Mesendoderm (in vitro differentiated cells): ENCODE results near the gene C12orf50.

Source experiments
- DNase-seq: peaks from one replicate; pipeline ENCODE4 v3.0.0; 2013
- H2AK5ac ChIP-seq: 2 replicates; pipeline ENCODE4 v1.6.1; 2013; ENCODE audit warnings: low read length, inconsistent platforms
- H2BK120ac ChIP-seq: 2 replicates; pipeline ENCODE4 v1.6.1; 2013; ENCODE audit warnings: low read depth, mild to moderate bottlenecking, low read length, moderate library complexity, mixed read lengths
- H2BK15ac ChIP-seq: replicated peaks from 2 replicates; pipeline ENCODE4 v1.6.1; 2013; ENCODE audit warnings: low read depth, mild to moderate bottlenecking, moderate library complexity
- H2BK5ac ChIP-seq: 2 replicates; pipeline ENCODE4 v1.6.1; 2013; ENCODE audit warnings: low read length, inconsistent platforms
- H3K18ac ChIP-seq: 2 replicates; pipeline ENCODE4 v1.6.1; 2013; ENCODE audit warnings: mild to moderate bottlenecking, low read length, mixed read lengths
- H3K23ac ChIP-seq: one replicate; pipeline ENCODE4 v1.6.1; 2013; ENCODE audit warnings: low read length
- H3K27ac ChIP-seq: 2 replicates; pipeline ENCODE4 v1.5.1; 2013; ENCODE audit warnings: low read depth, mild to moderate bottlenecking, inconsistent platforms, low read length, moderate library complexity
- H3K27me3 ChIP-seq: 2 replicates; pipeline ENCODE4 v1.6.1; 2013; ENCODE audit warnings: low read length, control low read depth, mild to moderate bottlenecking, inconsistent platforms; ENCODE audit not compliant: insufficient read depth, poor library complexity
- H3K36me3 ChIP-seq: 2 replicates; pipeline ENCODE4 v1.6.1; 2013; ENCODE audit warnings: low read length, inconsistent platforms; ENCODE audit not compliant: control insufficient read depth, insufficient read depth
- H3K4ac ChIP-seq: one replicate; pipeline ENCODE4 v1.6.1; 2013; ENCODE audit warnings: low read depth, mild to moderate bottlenecking, low read length, moderate library complexity
- H3K4me1 ChIP-seq: 2 replicates; pipeline ENCODE4 v1.6.1; 2013; ENCODE audit warnings: low read depth, low read length, inconsistent platforms; ENCODE audit not compliant: control insufficient read depth
- H3K4me2 ChIP-seq: 2 replicates; pipeline ENCODE4 v1.6.1; 2013; ENCODE audit warnings: low read length
- H3K4me3 ChIP-seq: 2 replicates; pipeline ENCODE4 v1.5.1; 2013; ENCODE audit warnings: mild to moderate bottlenecking, low read length
- H3K56ac ChIP-seq: one replicate; pipeline ENCODE4 v1.6.1; 2013; ENCODE audit warnings: low read length
- H3K79me1 ChIP-seq: 2 replicates; pipeline ENCODE4 v1.6.1; 2013; ENCODE audit warnings: low read length, inconsistent platforms
- H3K79me2 ChIP-seq: 2 replicates; pipeline ENCODE4 v1.6.1; 2013; ENCODE audit warnings: mild to moderate bottlenecking, low read length; ENCODE audit not compliant: control insufficient read depth, insufficient read depth
- H3K9ac ChIP-seq: 2 replicates; pipeline ENCODE4 v1.6.1; 2013; ENCODE audit warnings: low read length, inconsistent platforms
- H4K5ac ChIP-seq: one replicate; pipeline ENCODE4 v1.6.1; 2013; ENCODE audit warnings: low read length
- H4K8ac ChIP-seq: one replicate; pipeline ENCODE4 v1.6.1; 2013; ENCODE audit warnings: low read depth, mild to moderate bottlenecking, control low read depth, low read length, moderate library complexity
- WGBS: extraction: QIAGEN DNeasy Blood & Tissue Kit; methylation state at CpG from one replicate; pipeline ENCODE4 v1.1.7; 2013; ENCODE audit warnings: low lambda C conversion rate, missing lambda C conversion rate; ENCODE audit not compliant: insufficient coverage; ENCODE audit errors: extremely low coverage; 5-methylcytosine and 5-hydroxymethylcytosine counted together

C12orf50 gene

GRCh38 chr12:88017964-88018363 is 11.2 kb downstream of the C12orf50 start:
- no peak overlapping the region for H4K8ac ChIP-seq
- no peaks in the 10 kb centered on the region for H3K79me2 ChIP-seq
- no peak overlapping the region for H3K4ac ChIP-seq
- H4K5ac ChIP-seq, result no peak overlapping the region
- H3K9ac ChIP-seq, result no peak overlapping the region
- no peaks in the 10 kb centered on the region for H3K27me3 ChIP-seq
- H3K18ac ChIP-seq, result no peak overlapping the region
- H3K56ac ChIP-seq, result no peak overlapping the region
- H3K23ac ChIP-seq, result no peak overlapping the region
- H3K4me3 ChIP-seq, result no peak overlapping the region
- no peak overlapping the region for H3K4me2 ChIP-seq
- no peak overlapping the region for H2BK120ac ChIP-seq
- H2AK5ac ChIP-seq, result no peak overlapping the region
- H2BK5ac ChIP-seq, result no peak overlapping the region
- no peaks in the 10 kb centered on the region for H3K79me1 ChIP-seq
- no peak overlapping the region for H2BK15ac ChIP-seq
- H3K4me1 ChIP-seq, result no peaks in the 10 kb centered on the region
- H3K36me3 ChIP-seq, result no peaks in the 10 kb centered on the region
- H3K27ac ChIP-seq, result no peak overlapping the region
- WGBS, result no CpG with 5 or more reads among the region's 3 CpGs
- DNase-seq, result no peak

DNA sequence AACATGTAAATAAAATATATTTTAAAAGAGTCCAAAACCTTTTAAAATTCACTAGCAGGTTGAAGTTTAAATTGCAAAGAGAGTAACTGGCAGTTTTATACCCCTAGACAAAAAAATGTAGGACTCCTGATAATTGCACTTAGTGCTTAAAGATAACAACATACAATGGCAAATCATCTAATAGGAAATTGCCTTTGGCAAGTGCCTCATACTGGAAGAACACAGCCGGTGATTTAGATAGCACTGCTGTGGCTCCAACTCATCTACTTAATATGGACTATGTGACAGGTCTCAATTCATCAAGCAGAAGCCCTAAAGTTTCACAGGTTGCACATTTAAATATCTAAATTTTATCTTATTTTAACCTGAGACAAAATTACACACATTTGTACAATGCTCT is 13.4 kb downstream of the C12orf50 start:
- Histone ChIP-seq H3K4me2 (no peak overlapping the region), H2BK5ac (no peak overlapping the region), H4K5ac (no peak overlapping the region), H3K79me1 (no peaks in the 10 kb centered on the region), H3K18ac (no peak overlapping the region), H2BK120ac (no peak overlapping the region), H2BK15ac (no peak overlapping the region), H3K23ac (no peak overlapping the region), H3K27ac (no peak overlapping the region), H3K4me3 (no peak overlapping the region), H3K56ac (no peak overlapping the region), H3K9ac (no peak overlapping the region), H2AK5ac (no peak overlapping the region), H3K4me1 (no peaks in the 10 kb centered on the region), H3K27me3 (no peaks in the 10 kb centered on the region), H3K79me2 (no peaks in the 10 kb centered on the region), H3K36me3 (no peaks in the 10 kb centered on the region), H4K8ac (no peak overlapping the region), H3K4ac (no peak overlapping the region)
- no peak for DNase-seq
- no CpG with 5 or more reads among the region's 1 CpG for WGBS

GRCh38 chr12:88011755-88012154 is 17.4 kb downstream of the C12orf50 start:
- H3K79me1 ChIP-seq, result no peaks in the 10 kb centered on the region
- WGBS, result no CpG with 5 or more reads among the region's 5 CpGs
- no peak for DNase-seq

GRCh38 chr12:88006351-88006750 is 22.9 kb downstream of the C12orf50 start:
- no peaks in the 10 kb centered on the region for H3K36me3 ChIP-seq

More at GRCh38 chr12:88011755-88012154, 17.4 kb downstream of the C12orf50 start:
- Histone ChIP-seq H2AK5ac (no peak overlapping the region), H3K27me3 (no peaks in the 10 kb centered on the region), H3K9ac (no peak overlapping the region), H2BK15ac (no peak overlapping the region), H3K18ac (no peak overlapping the region), H3K4ac (no peak overlapping the region), H3K4me3 (no peak overlapping the region), H4K5ac (no peak overlapping the region), H3K56ac (no peak overlapping the region), H2BK120ac (no peak overlapping the region), H3K79me2 (no peaks in the 10 kb centered on the region), H4K8ac (no peak overlapping the region), H2BK5ac (no peak overlapping the region), H3K4me1 (no peaks in the 10 kb centered on the region), H3K27ac (no peak overlapping the region), H3K4me2 (no peak overlapping the region), H3K36me3 (no peaks in the 10 kb centered on the region), H3K23ac (no peak overlapping the region)

GRCh38 chr12:88001327-88001726 is 27.9 kb downstream of the C12orf50 start:
- no peak overlapping the region for H3K23ac ChIP-seq
- H3K27me3 ChIP-seq, result no peaks in the 10 kb centered on the region
- no CpG with 5 or more reads among the region's 2 CpGs for WGBS
- H3K79me2 ChIP-seq, result no peaks in the 10 kb centered on the region
- no peaks in the 10 kb centered on the region for H3K4me1 ChIP-seq
- H3K4me2 ChIP-seq, result no peak overlapping the region
- no peak overlapping the region for H3K4me3 ChIP-seq
- H2BK15ac ChIP-seq, result no peak overlapping the region
- H2BK120ac ChIP-seq, result no peak overlapping the region
- no peak overlapping the region for H3K18ac ChIP-seq
- no peak for DNase-seq
- H3K4ac ChIP-seq, result no peak overlapping the region
- no peak overlapping the region for H3K56ac ChIP-seq
- no peak overlapping the region for H4K8ac ChIP-seq
- H3K79me1 ChIP-seq, result no peaks in the 10 kb centered on the region
- H3K9ac ChIP-seq, result no peak overlapping the region
- no peak overlapping the region for H4K5ac ChIP-seq
- no peak overlapping the region for H2BK5ac ChIP-seq
- H3K27ac ChIP-seq, result no peak overlapping the region
- no peaks in the 10 kb centered on the region for H3K36me3 ChIP-seq
- no peak overlapping the region for H2AK5ac ChIP-seq

More at GRCh38 chr12:88006351-88006750, 22.9 kb downstream of the C12orf50 start:
- no peak overlapping the region for H3K18ac ChIP-seq
- DNase-seq, result no peak
- H3K4me2 ChIP-seq, result no peak overlapping the region
- no peaks in the 10 kb centered on the region for H3K27me3 ChIP-seq
- H3K56ac ChIP-seq, result no peak overlapping the region
- no peak overlapping the region for H3K4ac ChIP-seq
- H2BK15ac ChIP-seq, result no peak overlapping the region
- WGBS, result no CpG with 5 or more reads among the region's 4 CpGs
- no peak overlapping the region for H3K4me3 ChIP-seq
- no peak overlapping the region for H4K8ac ChIP-seq
- no peak overlapping the region for H3K23ac ChIP-seq
- no peaks in the 10 kb centered on the region for H3K79me1 ChIP-seq
- no peak overlapping the region for H2BK5ac ChIP-seq
- no peaks in the 10 kb centered on the region for H3K4me1 ChIP-seq
- no peaks in the 10 kb centered on the region for H3K79me2 ChIP-seq
- H3K27ac ChIP-seq, result no peak overlapping the region
- H3K9ac ChIP-seq, result no peak overlapping the region
- H4K5ac ChIP-seq, result no peak overlapping the region
- no peak overlapping the region for H2BK120ac ChIP-seq
- no peak overlapping the region for H2AK5ac ChIP-seq

GRCh38 chr12:87995581-87996178 is 33.5 kb downstream of the C12orf50 start:
- Histone ChIP-seq H3K27me3 (no peaks in the 10 kb centered on the region), H2BK15ac (no peak overlapping the region), H3K27ac (no peak overlapping the region), H3K23ac (no peak overlapping the region), H3K4me1 (no peaks in the 10 kb centered on the region), H3K4me2 (no peak overlapping the region), H3K4ac (no peak overlapping the region), H2AK5ac (no peak overlapping the region), H3K79me1 (no peaks in the 10 kb centered on the region), H3K18ac (no peak overlapping the region), H4K8ac (no peak overlapping the region), H2BK5ac (no peak overlapping the region), H3K56ac (no peak overlapping the region), H2BK120ac (no peak overlapping the region), H4K5ac (no peak overlapping the region), H3K4me3 (no peak overlapping the region), H3K36me3 (no peaks in the 10 kb centered on the region), H3K79me2 (no peaks in the 10 kb centered on the region), H3K9ac (no peak overlapping the region)
- WGBS, result no CpG with 5 or more reads among the region's 8 CpGs
- peak; percentile 80 for DNase-seq
